PC-3 (cell line): ENCODE results near the gene HIF1AN.

Experiments
- CTCF ChIP-seq: fragments of 300-600 bp; sonication (generic); conservative IDR thresholded peaks from 2 replicates; pipeline ENCODE4 v1.5.1; 2017; ENCODE audit warnings: antibody characterized with exemption, low read depth, mild to moderate bottlenecking, low read length
- EZH2 ChIP-seq: fragments of 300-600 bp; sonication (generic); IDR thresholded peaks from one replicate; pipeline ENCODE4 v1.6.1; 2017; ENCODE audit warnings: antibody characterized with exemption, mild to moderate bottlenecking, low read length; ENCODE audit not compliant: unreplicated experiment
- EZH2phosphoT487 ChIP-seq: fragments of 300-600 bp; sonication (generic); IDR thresholded peaks from 2 replicates; pipeline ENCODE4 v1.6.1; 2018; ENCODE audit warnings: mild to moderate bottlenecking, antibody characterized with exemption, low read length, borderline replicate concordance

- TF ChIP-seq CTCF: no peak
- no peak for TF ChIP-seq EZH2
- TF ChIP-seq EZH2phosphoT487: no peak
Measured at GRCh38 chr10:100515612-100516011, 20.1 kb upstream of the HIF1AN start.
